Measurements from ENCODE around the gene LIPG. TPM values are rescaled to one million over a fixed set of nuclear protein-coding genes. Genes with fewer than 3 reads are reported as not detected.

The LIPG gene
- total and polyA plus RNA-seq, 8 donors, result 8.8 to 47.1 (median 14.7) TPM

DNA sequence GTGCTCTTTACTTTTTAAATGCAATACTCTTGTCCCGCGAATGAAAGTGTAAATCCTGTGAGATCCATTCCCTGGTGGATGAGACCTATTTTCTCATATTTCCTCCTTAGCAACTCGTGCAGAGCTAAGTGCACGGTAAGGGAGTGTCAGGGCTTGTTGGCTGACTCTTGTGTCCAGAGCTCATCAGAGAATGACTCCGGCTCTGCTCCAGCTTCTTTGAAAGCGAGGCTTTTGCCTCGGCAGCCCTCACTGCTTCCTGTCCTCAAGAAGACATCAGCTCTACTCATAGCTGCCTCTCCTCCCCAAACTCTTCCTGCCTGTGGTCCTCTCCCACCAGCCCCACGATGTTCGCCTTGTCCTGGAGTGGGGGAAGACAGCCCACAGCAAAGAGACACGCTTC is 70.7 kb downstream of the LIPG start:
- intact Hi-C loops (cut with DNase I), result no loop called here
- Histone ChIP-seq H3K27me3 (no peaks in the 10 kb centered on the region), H3K9me3 (no peaks in the 10 kb centered on the region), H3K4me3 (no peak overlapping the region), H3K36me3 (no peaks in the 10 kb centered on the region), H3K4me1 (no peaks in the 10 kb centered on the region), H3K27ac (no peak overlapping the region)
- ATAC-seq (no peak), DNase-seq (no peak)
- TF ChIP-seq, protein P1, sequence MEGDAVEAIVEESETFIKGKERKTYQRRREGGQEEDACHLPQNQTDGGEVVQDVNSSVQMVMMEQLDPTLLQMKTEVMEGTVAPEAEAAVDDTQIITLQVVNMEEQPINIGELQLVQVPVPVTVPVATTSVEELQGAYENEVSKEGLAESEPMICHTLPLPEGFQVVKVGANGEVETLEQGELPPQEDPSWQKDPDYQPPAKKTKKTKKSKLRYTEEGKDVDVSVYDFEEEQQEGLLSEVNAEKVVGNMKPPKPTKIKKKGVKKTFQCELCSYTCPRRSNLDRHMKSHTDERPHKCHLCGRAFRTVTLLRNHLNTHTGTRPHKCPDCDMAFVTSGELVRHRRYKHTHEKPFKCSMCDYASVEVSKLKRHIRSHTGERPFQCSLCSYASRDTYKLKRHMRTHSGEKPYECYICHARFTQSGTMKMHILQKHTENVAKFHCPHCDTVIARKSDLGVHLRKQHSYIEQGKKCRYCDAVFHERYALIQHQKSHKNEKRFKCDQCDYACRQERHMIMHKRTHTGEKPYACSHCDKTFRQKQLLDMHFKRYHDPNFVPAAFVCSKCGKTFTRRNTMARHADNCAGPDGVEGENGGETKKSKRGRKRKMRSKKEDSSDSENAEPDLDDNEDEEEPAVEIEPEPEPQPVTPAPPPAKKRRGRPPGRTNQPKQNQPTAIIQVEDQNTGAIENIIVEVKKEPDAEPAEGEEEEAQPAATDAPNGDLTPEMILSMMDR (IDR thresholded peaks at IDR 0.05), result no peak

DNA sequence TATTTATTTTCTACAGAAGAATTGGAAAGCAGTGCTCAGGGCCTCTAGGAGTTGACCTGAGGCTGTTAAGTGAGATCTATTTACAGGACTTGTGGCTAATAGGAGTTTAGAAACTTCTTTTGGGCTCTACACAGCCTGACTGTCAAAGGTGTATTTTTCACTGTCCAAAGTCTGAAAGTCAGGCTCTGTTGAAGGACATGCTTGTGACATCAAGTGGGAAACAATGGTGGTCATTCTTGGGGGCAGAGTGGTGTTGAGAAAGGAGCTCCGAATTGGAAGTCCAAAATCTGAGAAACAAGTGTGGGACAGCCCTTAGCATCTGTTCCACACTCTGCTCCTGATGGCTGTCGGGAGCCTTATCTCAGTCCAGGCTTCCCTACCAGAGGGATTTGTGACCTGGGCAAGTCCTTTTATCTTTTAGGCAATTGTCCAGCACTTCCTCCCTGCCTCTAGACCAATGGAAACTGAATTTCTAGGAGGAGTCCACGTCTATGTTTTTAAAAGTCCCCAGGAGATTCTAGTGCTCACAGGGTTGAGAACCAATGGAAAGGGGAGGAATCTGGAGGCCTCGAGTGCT is 76.4 kb downstream of the LIPG start:
- no peaks in the 10 kb centered on the region for H3K27me3 ChIP-seq
- intact Hi-C loops (cut with DNase I), result no loop called here

DNA sequence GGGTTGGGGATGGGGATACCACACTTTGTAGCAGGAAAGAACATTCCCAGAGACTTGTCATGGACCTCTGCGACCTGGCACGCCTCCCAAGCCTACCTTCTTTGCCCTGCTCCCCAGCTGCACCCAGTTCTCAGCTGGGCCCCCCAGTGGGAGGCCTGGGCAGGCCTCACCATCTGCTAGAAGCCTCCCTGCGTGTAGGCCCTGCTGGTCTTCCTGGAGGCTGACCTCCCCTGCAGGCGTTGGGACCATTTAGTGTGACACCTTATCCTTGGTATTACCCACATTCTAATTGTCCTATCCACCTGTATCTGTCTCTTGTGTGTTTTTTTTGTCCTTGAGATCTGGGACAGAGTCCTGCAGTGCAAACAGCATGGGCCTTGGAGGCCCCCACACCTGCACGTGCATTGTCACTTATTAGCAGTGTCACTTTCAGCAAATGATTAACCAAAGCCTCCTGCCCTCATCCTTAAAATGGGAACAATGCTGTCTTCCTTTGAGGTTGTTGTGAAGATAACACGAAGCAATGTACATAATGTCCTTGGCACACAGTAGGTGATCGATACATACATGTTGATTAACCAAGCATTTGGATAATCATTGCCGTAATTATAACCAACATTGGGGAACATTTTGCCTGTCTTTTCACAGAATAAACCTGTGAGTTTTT is 77.2 kb downstream of the LIPG start:
- ATAC-seq (no peak), DNase-seq (no peak)
- H3K36me3 ChIP-seq, result no peaks in the 10 kb centered on the region
- H3K4me1 ChIP-seq, result no peaks in the 10 kb centered on the region
- intact Hi-C loops (cut with DNase I), result no loop called here
- no peaks in the 10 kb centered on the region for H3K27me3 ChIP-seq
- H3K4me3 ChIP-seq, result no peak overlapping the region
- TF ChIP-seq, protein P1 (IDR thresholded peaks at IDR 0.05), result no peak
- no peaks in the 10 kb centered on the region for H3K9me3 ChIP-seq
- no peak overlapping the region for H3K27ac ChIP-seq

More for the DNA sequence above, 76.4 kb downstream of the LIPG start:
- H3K4me1 ChIP-seq, result no peaks in the 10 kb centered on the region
- no peaks in the 10 kb centered on the region for H3K9me3 ChIP-seq
- no peak for ATAC-seq
- TF ChIP-seq, protein P1 (IDR thresholded peaks at IDR 0.05), result no peak
- no peak for DNase-seq
- H3K36me3 ChIP-seq, result no peaks in the 10 kb centered on the region
- H3K27ac ChIP-seq, result no peak overlapping the region
- no peak overlapping the region for H3K4me3 ChIP-seq

GRCh38 chr18:49639643-49640391 is 78.0 kb downstream of the LIPG start:
- intact Hi-C loops (cut with DNase I), result no loop called here
- Histone ChIP-seq H3K9me3 (no peaks in the 10 kb centered on the region), H3K36me3 (no peaks in the 10 kb centered on the region), H3K4me3 (no peak overlapping the region), H3K4me1 (no peaks in the 10 kb centered on the region), H3K27me3 (no peaks in the 10 kb centered on the region), H3K27ac (no peak overlapping the region)
- DNase-seq, result no peak
- TF ChIP-seq, protein P1 (IDR thresholded peaks at IDR 0.05), result no peak
- peak; percentile 37 for ATAC-seq

- intact Hi-C loops (cut with DNase I), result no loop called here
- Histone ChIP-seq H3K4me1 (peaks cover 0 to under 1% of the 10 kb centered on the region in 2 donors), H3K36me3 (no peaks in the 10 kb centered on the region), H3K27me3 (no peaks in the 10 kb centered on the region), H3K4me3 (no peak overlapping the region), H3K27ac (no peak overlapping the region), H3K9me3 (no peaks in the 10 kb centered on the region)
- TF ChIP-seq, protein P1 (IDR thresholded peaks at IDR 0.05), result no peak
- DNase-seq (no peak), ATAC-seq (no peak)
Measured at GRCh38 chr18:49640741-49641140, 78.9 kb downstream of the LIPG start.

All from left lung (tissue), 10 donors.